ENCODE measurements around the gene ASCC2. TPM values are rescaled to one million over a fixed set of nuclear protein-coding genes. Genes with fewer than 3 reads are reported as not detected.
"Not testable (repeated sequence)": the region's sequence is repeated elsewhere in the genome, so short reads cannot be mapped to it uniquely, and the experiment has no call there.

Gene ASCC2
- total and polyA plus RNA-seq, 4 donors, result 34.6 to 43.7 (median 38.7) TPM

DNA sequence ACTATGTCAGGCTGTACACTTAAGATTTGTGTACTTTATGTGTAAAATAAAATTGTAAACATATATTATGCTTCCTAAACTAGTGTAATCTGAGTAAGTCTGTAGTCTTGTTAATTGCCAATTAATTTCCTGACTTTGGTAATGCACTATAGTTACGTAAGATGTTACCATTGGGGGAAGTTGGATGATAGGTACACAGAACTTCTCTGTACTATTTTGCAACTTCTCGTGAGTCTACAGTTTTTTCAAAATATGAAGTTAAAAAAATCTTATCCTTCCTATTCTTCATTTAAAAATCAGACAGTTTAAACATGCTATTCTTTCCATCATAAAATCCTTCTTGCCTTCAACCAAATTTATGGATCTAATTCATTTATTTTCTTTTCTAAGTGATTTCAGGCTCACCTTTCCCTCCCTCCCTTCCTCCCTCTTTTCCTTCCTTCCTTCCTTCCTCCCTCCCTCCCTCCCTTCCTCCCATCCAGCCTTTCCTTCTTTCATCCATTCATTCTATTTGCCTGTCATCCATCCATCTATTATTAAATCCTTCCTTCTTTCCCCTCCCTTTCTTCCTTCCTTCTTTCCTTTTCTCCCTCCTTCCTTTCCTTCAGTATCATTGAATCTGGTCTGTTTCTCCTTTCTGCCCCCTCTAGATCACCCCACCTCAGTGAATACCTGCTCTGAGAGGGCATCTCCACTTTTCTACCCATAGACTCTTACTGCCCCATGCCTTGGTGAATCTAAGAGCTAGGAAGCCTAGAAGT lies 22.1 kb upstream of the ASCC2 start:
- H3K27ac ChIP-seq (ENCODE audit: low read depth in 1 of 2, low read length in 2 of 2), result no peak overlapping the region
- WGBS, result 58% methylated on average over 2 of the region's 2 CpGs

DNA sequence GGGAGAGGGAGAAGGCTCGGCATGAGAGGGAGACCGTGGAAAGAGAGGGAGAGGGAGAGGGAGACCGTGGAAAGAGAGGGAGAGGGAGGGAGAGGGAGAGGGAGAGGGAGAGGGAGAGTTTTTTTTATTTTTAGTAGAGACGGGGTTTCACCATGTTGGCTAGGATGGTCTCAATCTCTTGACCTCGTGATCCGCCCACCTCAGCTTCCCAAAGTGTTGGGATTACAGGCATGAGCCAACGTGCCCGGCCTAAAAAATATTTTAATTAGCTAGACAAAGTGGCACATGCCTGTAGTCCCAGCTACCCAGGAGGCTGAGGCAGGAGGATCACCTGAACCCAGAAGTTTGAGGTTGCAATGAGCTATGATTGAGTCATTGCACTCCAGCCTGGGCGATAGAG lies 21.0 kb upstream of the ASCC2 start:
- H3K4me1 ChIP-seq (ENCODE audit: control insufficient read depth in 4 of 4, insufficient read depth in 4 of 4, low read length in 3 of 4); H3K9me3 ChIP-seq (ENCODE audit: control insufficient read depth in 4 of 4, low read length in 3 of 4); H3K9ac ChIP-seq (ENCODE audit: low read depth in 1 of 2, low read length in 2 of 2); DNase-seq (ENCODE audit: low spot score); H3K27me3 ChIP-seq (ENCODE audit: control insufficient read depth in 4 of 4, insufficient read depth in 4 of 4, low read length in 3 of 4); H3K4me3 ChIP-seq (ENCODE audit: low read depth in 1 of 3, low read length in 3 of 3); H3K36me3 ChIP-seq (ENCODE audit: control insufficient read depth in 4 of 4, insufficient read depth in 3 of 4, low read depth in 1 of 4, low read length in 3 of 4); H3K27ac ChIP-seq (ENCODE audit: low read depth in 1 of 2, low read length in 2 of 2): not testable (repeated sequence)
- 84% methylated on average over 9 of the region's 9 CpGs for WGBS

More for the DNA sequence above, 22.1 kb upstream of the ASCC2 start:
- Histone ChIP-seq H3K27me3 (ENCODE audit: control insufficient read depth in 4 of 4, insufficient read depth in 4 of 4, low read length in 3 of 4) (no peaks in the 10 kb centered on the region), H3K4me3 (ENCODE audit: low read depth in 1 of 3, low read length in 3 of 3) (no peak overlapping the region), H3K9ac (ENCODE audit: low read depth in 1 of 2, low read length in 2 of 2) (no peak overlapping the region), H3K36me3 (ENCODE audit: control insufficient read depth in 4 of 4, insufficient read depth in 3 of 4, low read depth in 1 of 4, low read length in 3 of 4) (no peaks in the 10 kb centered on the region), H3K9me3 (ENCODE audit: control insufficient read depth in 4 of 4, low read length in 3 of 4) (no peaks in the 10 kb centered on the region), H3K4me1 (ENCODE audit: control insufficient read depth in 4 of 4, insufficient read depth in 4 of 4, low read length in 3 of 4) (no peaks in the 10 kb centered on the region)
- TF ChIP-seq FOXA2 (IDR thresholded peaks at IDR 0.05) (no peak), NR2F2 (IDR thresholded peaks at IDR 0.05) (no peak), FOXA1 (IDR thresholded peaks at IDR 0.05) (no peak), JUND (IDR thresholded peaks at IDR 0.05) (no peak)
- TF ChIP-seq, protein P1, sequence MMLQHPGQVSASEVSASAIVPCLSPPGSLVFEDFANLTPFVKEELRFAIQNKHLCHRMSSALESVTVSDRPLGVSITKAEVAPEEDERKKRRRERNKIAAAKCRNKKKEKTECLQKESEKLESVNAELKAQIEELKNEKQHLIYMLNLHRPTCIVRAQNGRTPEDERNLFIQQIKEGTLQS (IDR thresholded peaks at IDR 0.05), result no peak
- no peak for DNase-seq (ENCODE audit: low spot score)

DNA sequence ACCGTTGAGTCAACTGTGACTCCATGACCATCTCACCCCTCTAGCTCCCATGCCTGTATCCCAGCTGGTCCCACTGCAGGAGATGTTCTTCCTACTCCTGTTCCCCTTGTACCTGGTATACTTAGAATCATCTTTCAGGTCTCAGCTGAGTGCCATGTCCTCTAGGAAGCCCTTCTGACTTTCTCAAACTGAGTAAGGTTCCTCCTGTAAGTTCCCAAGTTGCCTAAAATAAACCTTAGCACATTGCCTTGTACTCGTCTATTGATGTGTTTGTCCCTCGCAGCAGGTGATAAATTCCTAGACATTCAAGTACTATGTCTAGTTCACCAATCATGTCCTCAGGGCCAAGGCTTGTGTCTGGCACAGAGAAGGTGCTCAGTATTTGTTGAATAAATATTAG lies 18.4 kb upstream of the ASCC2 start:
- no peak overlapping the region for H3K9ac ChIP-seq (ENCODE audit: low read depth in 1 of 2, low read length in 2 of 2)
- H3K4me3 ChIP-seq (ENCODE audit: low read depth in 1 of 3, low read length in 3 of 3), result no peak overlapping the region
- 82% methylated on average over 3 of the region's 3 CpGs for WGBS
- H3K4me1 ChIP-seq (ENCODE audit: control insufficient read depth in 4 of 4, insufficient read depth in 4 of 4, low read length in 3 of 4), result no peaks in the 10 kb centered on the region
- no peaks in the 10 kb centered on the region for H3K9me3 ChIP-seq (ENCODE audit: control insufficient read depth in 4 of 4, low read length in 3 of 4)
- no peak for DNase-seq (ENCODE audit: low spot score)
- H3K27ac ChIP-seq (ENCODE audit: low read depth in 1 of 2, low read length in 2 of 2), result no peak overlapping the region
- H3K27me3 ChIP-seq (ENCODE audit: control insufficient read depth in 4 of 4, insufficient read depth in 4 of 4, low read length in 3 of 4), result no peaks in the 10 kb centered on the region
- TF ChIP-seq FOXA2 (IDR thresholded peaks at IDR 0.05) (no peak), NR2F2 (IDR thresholded peaks at IDR 0.05) (no peak), JUND (IDR thresholded peaks at IDR 0.05) (no peak), RAD21 (IDR thresholded peaks at IDR 0.05) (no peak), RXRA (IDR thresholded peaks at IDR 0.05) (no peak), GABPA (IDR thresholded peaks at IDR 0.05 in 1 of 2, conservative IDR thresholded peaks at IDR 0.05 in 1 of 2) (no peak), HNF4G (IDR thresholded peaks at IDR 0.05) (no peak), TAF1 (conservative IDR thresholded peaks at IDR 0.05) (no peak), SP1 (IDR thresholded peaks at IDR 0.05) (no peak), HNF4A (conservative IDR thresholded peaks at IDR 0.05) (no peak), FOXA1 (IDR thresholded peaks at IDR 0.05) (no peak)
- TF ChIP-seq, protein P2, sequence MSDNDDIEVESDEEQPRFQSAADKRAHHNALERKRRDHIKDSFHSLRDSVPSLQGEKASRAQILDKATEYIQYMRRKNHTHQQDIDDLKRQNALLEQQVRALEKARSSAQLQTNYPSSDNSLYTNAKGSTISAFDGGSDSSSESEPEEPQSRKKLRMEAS (IDR thresholded peaks at IDR 0.05), result no peak
- TF ChIP-seq, protein P3, sequence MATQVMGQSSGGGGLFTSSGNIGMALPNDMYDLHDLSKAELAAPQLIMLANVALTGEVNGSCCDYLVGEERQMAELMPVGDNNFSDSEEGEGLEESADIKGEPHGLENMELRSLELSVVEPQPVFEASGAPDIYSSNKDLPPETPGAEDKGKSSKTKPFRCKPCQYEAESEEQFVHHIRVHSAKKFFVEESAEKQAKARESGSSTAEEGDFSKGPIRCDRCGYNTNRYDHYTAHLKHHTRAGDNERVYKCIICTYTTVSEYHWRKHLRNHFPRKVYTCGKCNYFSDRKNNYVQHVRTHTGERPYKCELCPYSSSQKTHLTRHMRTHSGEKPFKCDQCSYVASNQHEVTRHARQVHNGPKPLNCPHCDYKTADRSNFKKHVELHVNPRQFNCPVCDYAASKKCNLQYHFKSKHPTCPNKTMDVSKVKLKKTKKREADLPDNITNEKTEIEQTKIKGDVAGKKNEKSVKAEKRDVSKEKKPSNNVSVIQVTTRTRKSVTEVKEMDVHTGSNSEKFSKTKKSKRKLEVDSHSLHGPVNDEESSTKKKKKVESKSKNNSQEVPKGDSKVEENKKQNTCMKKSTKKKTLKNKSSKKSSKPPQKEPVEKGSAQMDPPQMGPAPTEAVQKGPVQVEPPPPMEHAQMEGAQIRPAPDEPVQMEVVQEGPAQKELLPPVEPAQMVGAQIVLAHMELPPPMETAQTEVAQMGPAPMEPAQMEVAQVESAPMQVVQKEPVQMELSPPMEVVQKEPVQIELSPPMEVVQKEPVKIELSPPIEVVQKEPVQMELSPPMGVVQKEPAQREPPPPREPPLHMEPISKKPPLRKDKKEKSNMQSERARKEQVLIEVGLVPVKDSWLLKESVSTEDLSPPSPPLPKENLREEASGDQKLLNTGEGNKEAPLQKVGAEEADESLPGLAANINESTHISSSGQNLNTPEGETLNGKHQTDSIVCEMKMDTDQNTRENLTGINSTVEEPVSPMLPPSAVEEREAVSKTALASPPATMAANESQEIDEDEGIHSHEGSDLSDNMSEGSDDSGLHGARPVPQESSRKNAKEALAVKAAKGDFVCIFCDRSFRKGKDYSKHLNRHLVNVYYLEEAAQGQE (IDR thresholded peaks at IDR 0.05), result no peak
- TF ChIP-seq, protein P1 (IDR thresholded peaks at IDR 0.05), result no peak
- TF ChIP-seq, protein P4, sequence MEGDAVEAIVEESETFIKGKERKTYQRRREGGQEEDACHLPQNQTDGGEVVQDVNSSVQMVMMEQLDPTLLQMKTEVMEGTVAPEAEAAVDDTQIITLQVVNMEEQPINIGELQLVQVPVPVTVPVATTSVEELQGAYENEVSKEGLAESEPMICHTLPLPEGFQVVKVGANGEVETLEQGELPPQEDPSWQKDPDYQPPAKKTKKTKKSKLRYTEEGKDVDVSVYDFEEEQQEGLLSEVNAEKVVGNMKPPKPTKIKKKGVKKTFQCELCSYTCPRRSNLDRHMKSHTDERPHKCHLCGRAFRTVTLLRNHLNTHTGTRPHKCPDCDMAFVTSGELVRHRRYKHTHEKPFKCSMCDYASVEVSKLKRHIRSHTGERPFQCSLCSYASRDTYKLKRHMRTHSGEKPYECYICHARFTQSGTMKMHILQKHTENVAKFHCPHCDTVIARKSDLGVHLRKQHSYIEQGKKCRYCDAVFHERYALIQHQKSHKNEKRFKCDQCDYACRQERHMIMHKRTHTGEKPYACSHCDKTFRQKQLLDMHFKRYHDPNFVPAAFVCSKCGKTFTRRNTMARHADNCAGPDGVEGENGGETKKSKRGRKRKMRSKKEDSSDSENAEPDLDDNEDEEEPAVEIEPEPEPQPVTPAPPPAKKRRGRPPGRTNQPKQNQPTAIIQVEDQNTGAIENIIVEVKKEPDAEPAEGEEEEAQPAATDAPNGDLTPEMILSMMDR (IDR thresholded peaks at IDR 0.05; ENCODE audit: low read depth, low read length, missing input control), result no peak
- H3K36me3 ChIP-seq (ENCODE audit: control insufficient read depth in 4 of 4, insufficient read depth in 3 of 4, low read depth in 1 of 4, low read length in 3 of 4), result no peaks in the 10 kb centered on the region
